GM12874 (cell line): ENCODE measurements around the gene ZNF680.

Experiments
- TF ChIP-seq, protein P1 (sequence below): IDR thresholded peaks from 2 replicates; pipeline ENCODE4 v1.5.1; 2011; ENCODE audit warnings: low read depth, mild to moderate bottlenecking, control low read depth, low read length, moderate library complexity; ENCODE audit not compliant: insufficient read depth

Gene ZNF680

DNA sequence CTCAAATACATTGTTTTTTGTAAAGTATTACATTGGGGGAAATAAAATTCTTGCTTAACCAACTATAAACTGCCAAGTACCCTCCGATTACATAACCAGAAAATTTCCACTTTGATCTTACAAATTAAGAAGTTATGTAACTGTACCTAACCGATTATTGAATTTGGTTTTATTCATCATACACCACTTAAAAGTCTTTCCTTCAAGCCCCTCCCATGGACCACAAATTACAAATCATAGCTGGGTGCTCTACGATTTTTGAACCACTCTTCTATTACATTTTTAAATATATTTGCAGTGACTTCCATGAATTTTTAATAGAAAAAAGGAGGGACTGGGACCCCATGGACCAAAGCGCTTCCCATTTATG lies 630 bp downstream of the ZNF680 start:
- TF ChIP-seq, protein P1, sequence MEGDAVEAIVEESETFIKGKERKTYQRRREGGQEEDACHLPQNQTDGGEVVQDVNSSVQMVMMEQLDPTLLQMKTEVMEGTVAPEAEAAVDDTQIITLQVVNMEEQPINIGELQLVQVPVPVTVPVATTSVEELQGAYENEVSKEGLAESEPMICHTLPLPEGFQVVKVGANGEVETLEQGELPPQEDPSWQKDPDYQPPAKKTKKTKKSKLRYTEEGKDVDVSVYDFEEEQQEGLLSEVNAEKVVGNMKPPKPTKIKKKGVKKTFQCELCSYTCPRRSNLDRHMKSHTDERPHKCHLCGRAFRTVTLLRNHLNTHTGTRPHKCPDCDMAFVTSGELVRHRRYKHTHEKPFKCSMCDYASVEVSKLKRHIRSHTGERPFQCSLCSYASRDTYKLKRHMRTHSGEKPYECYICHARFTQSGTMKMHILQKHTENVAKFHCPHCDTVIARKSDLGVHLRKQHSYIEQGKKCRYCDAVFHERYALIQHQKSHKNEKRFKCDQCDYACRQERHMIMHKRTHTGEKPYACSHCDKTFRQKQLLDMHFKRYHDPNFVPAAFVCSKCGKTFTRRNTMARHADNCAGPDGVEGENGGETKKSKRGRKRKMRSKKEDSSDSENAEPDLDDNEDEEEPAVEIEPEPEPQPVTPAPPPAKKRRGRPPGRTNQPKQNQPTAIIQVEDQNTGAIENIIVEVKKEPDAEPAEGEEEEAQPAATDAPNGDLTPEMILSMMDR, result no peak

DNA sequence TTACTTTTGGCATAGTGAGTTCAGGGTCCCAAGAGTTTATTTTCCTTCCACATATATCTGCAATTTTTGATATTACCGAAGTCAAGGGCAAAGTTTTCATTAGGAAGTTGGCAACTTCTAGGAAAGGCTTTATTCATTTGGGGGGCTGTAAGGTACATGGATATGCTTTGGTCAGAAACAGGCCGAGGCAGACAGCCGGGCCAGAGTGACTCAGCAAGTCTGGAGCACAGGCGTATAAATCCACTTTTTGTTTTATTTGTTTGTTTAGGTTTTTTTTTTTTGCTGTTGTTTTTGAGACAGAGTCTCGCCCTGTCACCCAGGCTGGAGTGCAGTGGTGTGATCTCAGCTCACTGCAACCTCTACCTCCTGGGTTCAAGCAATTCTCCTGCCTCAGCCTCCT lies 3.7 kb downstream of the ZNF680 start:
- TF ChIP-seq, protein P1, result no peak

DNA sequence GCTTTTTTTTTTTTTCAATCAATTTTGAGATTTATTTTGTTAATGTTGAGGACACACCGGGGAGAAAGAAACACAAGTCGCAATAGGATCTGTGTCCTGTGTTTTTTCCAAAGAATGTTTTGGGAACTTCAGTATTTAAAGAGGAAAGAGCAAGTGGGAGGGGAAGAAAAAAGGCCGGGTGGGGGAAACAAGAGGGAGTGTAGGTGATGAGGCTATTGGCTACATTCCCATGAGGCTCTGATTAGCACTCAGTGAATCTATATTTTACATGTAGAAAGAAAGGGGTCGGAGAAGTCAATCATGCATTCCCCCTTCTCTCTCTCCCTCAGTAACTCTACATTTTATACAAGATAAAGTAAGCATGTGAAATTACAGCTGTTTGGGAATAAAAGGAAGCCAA lies 4.1 kb downstream of the ZNF680 start:
- TF ChIP-seq, protein P1, result no peak

DNA sequence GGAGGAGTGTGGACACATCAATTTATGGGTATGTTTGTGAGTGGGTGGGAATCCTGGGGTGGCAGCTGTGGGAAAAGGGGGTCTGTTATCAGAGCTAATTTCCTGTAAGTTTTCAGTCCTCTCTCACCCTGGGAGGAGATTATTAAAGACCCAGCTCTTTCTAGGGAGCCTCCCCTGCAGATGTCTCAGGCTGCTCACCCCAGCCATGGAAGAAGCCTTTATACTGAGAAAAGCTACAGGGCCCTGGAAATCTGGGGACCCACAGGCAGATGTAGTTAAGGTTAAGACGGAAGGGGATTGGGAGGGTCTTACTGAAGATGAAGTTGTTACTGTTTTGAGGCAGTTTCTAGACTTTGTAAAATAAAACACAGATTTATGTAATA lies 4.6 kb downstream of the ZNF680 start:
- TF ChIP-seq, protein P1, result no peak

DNA sequence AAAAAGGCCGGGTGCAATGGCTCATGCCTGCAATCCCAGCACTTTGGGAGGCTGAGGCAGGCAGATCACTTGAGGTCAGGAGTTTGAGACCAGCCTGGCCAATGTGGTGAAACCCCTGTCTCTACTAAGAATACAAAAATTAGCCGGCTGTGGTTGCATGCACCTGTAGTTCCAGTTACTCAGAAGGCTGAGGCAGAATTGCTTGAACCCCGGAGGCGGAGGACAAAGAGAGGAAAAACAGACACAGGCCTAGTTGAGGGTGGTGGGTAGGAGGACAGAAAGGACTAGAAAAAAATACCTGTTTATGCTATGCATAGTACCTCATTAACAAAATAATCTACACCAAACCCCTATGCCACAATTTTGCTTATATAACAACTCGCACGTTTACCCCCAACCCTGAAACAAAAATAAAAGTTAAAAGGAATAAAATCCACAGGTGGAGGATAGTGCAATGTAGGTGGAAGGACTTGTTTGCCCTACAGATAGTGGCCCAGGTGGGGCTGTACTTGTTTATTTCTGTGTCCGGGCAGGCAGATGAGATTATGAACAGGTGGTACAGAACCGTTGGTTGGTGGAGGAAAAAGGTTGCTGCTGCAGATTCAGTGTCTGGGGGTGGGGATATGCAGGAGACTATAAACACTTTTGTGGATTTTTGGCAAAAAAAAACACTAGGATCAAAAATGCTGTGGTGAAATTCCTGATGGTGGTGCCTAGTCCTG lies 5.1 kb downstream of the ZNF680 start:
- TF ChIP-seq, protein P1, result no peak

DNA sequence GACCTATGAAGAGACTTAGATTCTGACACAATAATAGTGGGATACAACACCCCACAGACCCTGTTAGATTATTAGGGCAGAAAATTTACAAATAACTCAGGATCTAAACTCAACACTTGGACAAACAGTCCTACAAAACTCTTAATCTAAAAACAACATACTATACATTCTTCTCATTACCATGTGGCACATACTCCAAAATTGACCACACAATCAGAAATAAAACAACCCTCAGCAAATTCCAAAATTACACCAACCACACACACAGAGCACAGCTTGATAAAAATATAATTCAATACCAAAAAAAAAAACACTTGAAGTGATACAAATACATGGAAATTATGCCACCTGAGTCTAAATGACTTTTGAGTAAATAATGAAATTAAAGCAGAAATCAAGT lies 7.8 kb downstream of the ZNF680 start:
- TF ChIP-seq, protein P1, result no peak

DNA sequence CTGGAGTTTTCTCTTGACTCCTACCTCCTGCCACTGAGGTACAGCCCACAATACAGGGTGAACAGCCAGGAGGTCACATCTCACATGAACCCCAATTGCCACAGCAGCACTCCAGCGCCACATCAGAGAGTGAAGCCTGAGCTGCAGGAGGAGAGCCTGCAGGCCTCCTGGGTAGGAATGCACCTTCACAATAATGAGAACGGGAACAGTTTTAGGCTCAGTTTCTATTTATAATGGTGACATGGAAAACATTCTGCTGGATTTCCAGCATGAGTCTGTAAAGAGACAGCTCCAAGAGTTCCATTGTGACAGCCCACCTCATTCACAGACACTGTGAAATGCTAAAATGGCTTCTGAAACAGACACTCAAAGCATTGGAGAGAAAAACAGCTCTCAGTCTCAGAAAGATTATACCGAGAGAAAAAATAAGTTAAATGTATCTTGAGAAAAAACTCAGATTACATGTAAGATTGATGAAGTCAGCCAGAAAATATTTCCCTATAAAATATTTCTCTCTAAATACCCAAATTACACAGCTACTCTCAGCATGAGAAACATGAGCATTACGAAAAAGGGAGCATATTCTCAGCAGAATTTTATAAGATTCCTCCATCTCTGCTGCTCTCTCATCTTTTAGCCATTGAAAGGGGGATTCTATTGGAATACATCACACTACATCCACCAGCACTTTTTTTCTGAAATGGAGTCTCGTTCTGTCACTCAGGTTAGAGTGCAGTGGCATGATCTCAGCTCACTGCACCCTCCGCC lies 11.3 kb downstream of the ZNF680 start:
- TF ChIP-seq, protein P1, result no peak
